H1 (cell line): ENCODE data around the gene SPATS2L. TPM values are rescaled to one million over a fixed set of nuclear protein-coding genes. Genes with fewer than 3 reads are reported as not detected.

Source experiments
- ATF3 ChIP-seq: IDR thresholded peaks from 2 replicates; pipeline ENCODE4 v1.6.1; 2011; ENCODE audit warnings: low read depth, mild to moderate bottlenecking, low read length; ENCODE audit not compliant: insufficient read depth
- BCL11A ChIP-seq, 2 experiments: IDR thresholded peaks; one replicate each; pipeline ENCODE4 v1.6.1; 2011; ENCODE audit warnings: low read depth in 2 of 2, low read length in 2 of 2, mild to moderate bottlenecking in 2 of 2
- BRCA1 ChIP-seq: IDR thresholded peaks from 2 replicates; pipeline ENCODE4 v1.6.1; 2012; ENCODE audit warnings: low read depth, low read length, improper control_type of control experiment
- CTBP2 ChIP-seq: IDR thresholded peaks from 2 replicates; pipeline ENCODE4 v1.7.0; 2011; ENCODE audit warnings: borderline replicate concordance, mild to moderate bottlenecking, moderate library complexity, mixed read lengths, low read length; ENCODE audit not compliant: insufficient read depth, insufficient read length
- EGR1 ChIP-seq: IDR thresholded peaks from 2 replicates; pipeline ENCODE4 v1.6.1; 2011; ENCODE audit warnings: low read depth, low read length, borderline replicate concordance
- EP300 ChIP-seq, 2 experiments: IDR thresholded peaks; 1 replicate in 1 of 2; 2 replicates in 1 of 2; pipeline ENCODE4 v1.6.1; 2011 to 2012; ENCODE audit warnings: low read depth in 2 of 2, low read length in 2 of 2, mild to moderate bottlenecking in 2 of 2, borderline replicate concordance in 1 of 2, inconsistent platforms in 1 of 2, moderate library complexity in 1 of 2
- HDAC2 ChIP-seq, 2 experiments: fragments of 300-600 bp in 1 of 2; sonication (generic) in 1 of 2; IDR thresholded peaks; 2 replicates each; pipeline ENCODE4 v1.6.1; 2011 to 2012; ENCODE audit warnings: low read depth in 2 of 2, low read length in 2 of 2, mild to moderate bottlenecking in 2 of 2, moderate library complexity in 2 of 2, borderline replicate concordance in 1 of 2, inconsistent platforms in 1 of 2
- JUND ChIP-seq: IDR thresholded peaks from 2 replicates; pipeline ENCODE4 v1.6.1; 2011; ENCODE audit warnings: mild to moderate bottlenecking, improper control_type of control experiment, low read length
- KDM4A ChIP-seq: IDR thresholded peaks from one replicate; pipeline ENCODE4 v1.7.1; 2012; ENCODE audit warnings: low read depth, mild to moderate bottlenecking, moderate library complexity, low read length, inconsistent platforms; ENCODE audit not compliant: severe bottlenecking
- KDM5A ChIP-seq: fragments of 200-600 bp; IDR thresholded peaks from 2 replicates; pipeline ENCODE4 v1.7.1; 2012; ENCODE audit warnings: mild to moderate bottlenecking, low read length, inconsistent platforms, mixed read lengths
- MAX ChIP-seq: IDR thresholded peaks from 2 replicates; pipeline ENCODE4 v1.6.1; 2012; ENCODE audit warnings: inconsistent platforms
- PHF8 ChIP-seq: fragments of 200-600 bp; sonication (generic); conservative IDR thresholded peaks from 2 replicates; pipeline ENCODE4 v1.7.1; 2012; ENCODE audit warnings: low read depth, mild to moderate bottlenecking, inconsistent platforms, low read length, moderate library complexity
- POU5F1 ChIP-seq: IDR thresholded peaks from 2 replicates; pipeline ENCODE4 v1.6.1; 2011; ENCODE audit warnings: low read depth, mild to moderate bottlenecking, low read length, moderate library complexity
- RAD21 ChIP-seq, 2 experiments: IDR thresholded peaks in 1 of 2; conservative IDR thresholded peaks in 1 of 2; 2 replicates each; pipeline ENCODE4 v1.6.1; 2011; ENCODE audit warnings: low read depth in 2 of 2, low read length in 2 of 2, improper control_type of control experiment in 1 of 2, inconsistent platforms in 1 of 2, mild to moderate bottlenecking in 1 of 2, moderate library complexity in 1 of 2
- RXRA ChIP-seq: IDR thresholded peaks from 2 replicates; pipeline ENCODE4 v1.6.1; 2011; ENCODE audit warnings: low read depth, mild to moderate bottlenecking, low read length, moderate library complexity; ENCODE audit not compliant: insufficient read depth
- SAP30 ChIP-seq: fragments of 300-600 bp; sonication (generic); IDR thresholded peaks from 2 replicates; pipeline ENCODE4 v1.7.1; 2012; ENCODE audit warnings: low read length, moderate library complexity, mild to moderate bottlenecking, inconsistent platforms; ENCODE audit not compliant: insufficient read depth, insufficient replicate concordance
- SIN3A ChIP-seq, 2 experiments: IDR thresholded peaks in 1 of 2; conservative IDR thresholded peaks in 1 of 2; 2 replicates each; pipeline ENCODE4 v1.6.1; 2011 to 2012; ENCODE audit warnings: low read length in 2 of 2, improper control_type of control experiment in 1 of 2, low read depth in 1 of 2, mild to moderate bottlenecking in 1 of 2
- SP4 ChIP-seq: IDR thresholded peaks from 2 replicates; pipeline ENCODE4 v1.6.1; 2012; ENCODE audit warnings: low read length, inconsistent platforms
- YY1 ChIP-seq: IDR thresholded peaks from 2 replicates; pipeline ENCODE4 v1.6.1; 2011; ENCODE audit warnings: low read depth, mild to moderate bottlenecking, low read length
- ZNF274 ChIP-seq: IDR thresholded peaks from 2 replicates; pipeline ENCODE4 v1.7.0; 2012; ENCODE audit warnings: low read length, borderline replicate concordance; ENCODE audit errors: extremely low read depth
- polyA plus RNA-seq, 7 experiments: library from polyadenylated mRNA; depleted of rRNA in 3 of 7; stranded (reverse) in 5 of 7; unstranded in 2 of 7; fragments of >200 nt in 5 of 7; fragments of 200-250 nt in 2 of 7; gene quantifications; 1 replicate in 5 of 7; 2 replicates in 1 of 7; 4 replicates in 1 of 7; pipeline versions ENCODE4 v1.2.1 to v1.2.3, GENCODE V29; 2011 to 2013; ENCODE audit warnings: missing spikeins in 2 of 7, mixed read lengths in 2 of 7
- total RNA-seq: library from RNA; stranded (reverse); fragmentation: NEBNext Ultra II Directional; extraction: Animal tissue kit (Norgen Biotek cat#: 25700); gene quantifications from 2 replicates; pipeline ENCODE4 v1.2.1, GENCODE V29; 2021

The SPATS2L gene
- total and polyA plus RNA-seq, 2 of the 8 experiments (the other 6 are each of a cell fraction or from before 2014, with no cell fraction given), result 67.3 to 189 TPM

DNA sequence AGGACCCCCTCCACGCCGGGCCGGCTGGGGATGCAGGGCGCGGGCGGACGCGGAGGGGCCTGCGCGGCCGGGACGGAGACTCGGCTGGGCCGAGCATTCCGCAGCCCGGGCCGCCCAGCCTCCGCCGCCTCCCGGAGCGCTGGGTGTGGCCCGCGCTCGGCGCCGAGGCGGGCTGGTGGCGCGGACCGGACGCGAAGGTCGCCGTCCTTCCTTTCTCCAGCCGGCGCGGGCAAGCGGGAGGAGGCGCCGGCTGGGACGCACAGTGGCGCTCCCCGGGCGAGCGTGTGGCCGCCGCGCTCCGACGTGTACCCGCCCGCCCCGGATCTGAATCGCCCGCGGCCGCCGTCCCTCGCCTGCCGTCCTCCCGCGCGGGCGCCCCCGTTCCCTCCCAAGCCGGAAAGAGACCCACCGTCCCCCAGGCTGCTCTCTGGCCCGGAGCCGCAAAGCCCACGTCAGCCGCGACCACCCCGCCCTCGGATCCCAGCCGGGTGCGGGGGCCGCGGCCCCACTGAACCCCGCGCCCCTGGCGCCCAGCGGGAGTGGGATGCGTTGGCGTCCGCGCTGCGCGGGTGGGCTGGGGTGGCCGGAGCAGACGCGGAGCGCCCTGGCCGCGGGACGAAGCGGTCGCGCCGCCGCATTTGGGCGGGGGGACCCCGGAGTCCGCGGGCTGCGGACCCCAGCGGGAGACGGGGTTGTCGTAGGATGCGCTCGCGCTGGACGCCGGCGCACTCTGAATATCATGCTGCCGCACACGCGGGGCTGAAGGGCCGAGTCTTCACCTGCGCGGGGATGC, 634 bp downstream of the SPATS2L start (continued):
- TF ChIP-seq BCL11A (IDR thresholded peaks at IDR 0.05; ENCODE audit: low read depth in 2 of 2, low read length in 2 of 2), result no peak
- no peak for TF ChIP-seq YY1
- TF ChIP-seq CTBP2, result peak; percentile 19
- TF ChIP-seq KDM4A, result peak; percentile 95
- peak; percentile 40; the same call in 1 of the 2 replicates for TF ChIP-seq PHF8
- no peak for TF ChIP-seq SP4
- TF ChIP-seq SAP30, result no peak
- TF ChIP-seq HDAC2 (IDR thresholded peaks at IDR 0.05; ENCODE audit: borderline replicate concordance in 1 of 2, low read depth in 2 of 2, low read length in 2 of 2), result 0 out of 4 replicates have a peak, but pooled peaks have one; percentile 9 to 56
- no peak for TF ChIP-seq ZNF274
- no peak for TF ChIP-seq ATF3
- TF ChIP-seq RAD21 (IDR thresholded peaks at IDR 0.05 in 1 of 2, conservative IDR thresholded peaks at IDR 0.05 in 1 of 2; ENCODE audit: low read depth in 2 of 2, low read length in 2 of 2), result no peak; a peak in 1 of 4 replicates
- TF ChIP-seq BRCA1, result no peak
- TF ChIP-seq EP300 (IDR thresholded peaks at IDR 0.05; ENCODE audit: borderline replicate concordance in 1 of 2, low read depth in 2 of 2, low read length in 2 of 2), result no peak
- peak in 1 of 2 experiments; percentile 51; a peak in 2 of 4 replicates for TF ChIP-seq SIN3A (conservative IDR thresholded peaks at IDR 0.05 in 1 of 2, IDR thresholded peaks at IDR 0.05 in 1 of 2; ENCODE audit: low read depth in 1 of 2, low read length in 2 of 2)
- TF ChIP-seq POU5F1, result no peak
- TF ChIP-seq JUND, result no peak
- no peak for TF ChIP-seq KDM5A
- TF ChIP-seq MAX, result peak; percentile 52; the same call in 1 of the 2 replicates
- TF ChIP-seq EGR1, result no peak
- no peak for TF ChIP-seq RXRA
